CD4-positive, alpha-beta T cell treated with Interleukin-15 for 1 hour (primary cell): Measurements from ENCODE around the gene DUSP11.
A peak's percentile ranks its signal among the peaks of the same experiment; 100 is the strongest.
"Not testable (repeated sequence)": the region's sequence is repeated elsewhere in the genome, so short reads cannot be mapped to it uniquely, and the experiment has no call there.

ENCODE experiments used
- DNase-seq: peaks from one replicate; pipeline ENCODE4 v3.0.0-alpha.2; 2020

The DUSP11 gene

DNA sequence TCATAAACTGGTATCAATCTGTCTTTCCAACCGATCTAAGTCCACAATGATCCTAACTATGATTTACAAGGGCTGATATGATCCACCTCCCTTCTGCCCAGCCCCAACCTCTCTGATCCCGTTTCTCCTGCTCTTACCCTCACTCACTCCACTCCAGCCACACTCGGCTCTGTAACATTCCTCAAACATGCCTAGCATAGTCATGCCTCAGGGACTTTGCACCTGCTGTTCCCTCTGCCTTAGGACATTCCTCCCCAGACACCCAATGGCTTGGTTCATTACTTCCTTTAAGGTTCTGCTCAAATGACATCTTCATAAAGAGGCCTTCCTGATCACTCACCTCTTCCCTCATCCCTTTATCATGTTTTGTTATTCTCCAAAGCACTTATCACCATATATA is 9.2 kb downstream of the DUSP11 start:
- no peak for DNase-seq

DNA sequence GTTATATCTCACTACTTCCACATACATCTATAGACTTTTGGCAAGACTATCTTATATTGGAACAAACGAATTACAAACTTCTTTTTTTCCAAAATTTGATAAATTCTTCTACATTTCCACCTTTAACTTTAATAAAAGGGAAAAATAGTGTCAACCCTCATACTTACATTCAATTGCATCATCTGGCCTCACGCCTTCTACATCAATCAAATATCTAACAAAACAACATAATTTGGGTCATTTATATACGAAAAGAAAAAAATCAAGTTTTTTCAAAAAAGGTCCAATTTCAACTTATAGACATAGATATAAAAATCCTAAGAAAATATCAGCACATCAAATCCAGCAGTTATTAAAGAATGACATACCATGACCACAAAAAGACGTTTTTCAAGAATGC is 12.9 kb downstream of the DUSP11 start:
- DNase-seq = no peak

DNA sequence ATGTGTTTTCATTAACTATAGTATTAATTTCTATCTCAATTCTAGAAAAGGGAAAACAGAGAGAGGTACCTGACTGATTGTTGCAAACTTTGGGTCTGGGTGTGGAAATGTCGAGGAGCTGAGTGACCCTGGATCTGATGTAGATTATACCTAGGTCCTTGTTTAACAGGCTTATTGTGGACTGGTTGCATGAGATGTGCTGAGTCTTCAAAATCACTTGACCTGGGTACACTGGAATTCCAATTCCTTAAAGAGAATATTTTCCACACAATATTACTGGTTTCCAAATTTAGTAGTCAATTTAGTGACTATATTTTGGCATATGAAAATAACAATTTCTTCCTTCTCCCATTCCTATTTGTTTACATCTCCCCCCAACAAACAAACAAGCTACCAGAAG is 13.6 kb downstream of the DUSP11 start:
- no peak for DNase-seq

DNA sequence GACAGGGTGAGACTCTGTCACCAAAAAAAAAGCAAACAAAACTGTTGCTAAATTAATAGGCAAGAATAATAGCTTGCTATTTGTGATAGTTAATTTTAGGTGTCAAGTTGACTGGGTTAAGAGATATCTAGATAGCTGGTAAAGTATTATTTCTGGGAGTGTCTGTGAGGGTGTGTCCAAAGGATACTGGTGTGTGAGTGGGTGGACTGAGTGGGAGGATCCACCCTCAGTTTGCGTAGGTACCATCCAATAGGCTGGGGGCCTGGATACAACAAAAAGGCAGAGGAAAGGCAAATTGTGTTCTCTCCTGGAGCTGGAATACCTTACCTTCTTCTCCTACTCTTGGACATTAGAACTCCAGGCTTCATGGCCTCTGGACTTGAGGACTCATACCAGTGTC is 15.0 kb downstream of the DUSP11 start:
- DNase-seq = no peak

DNA sequence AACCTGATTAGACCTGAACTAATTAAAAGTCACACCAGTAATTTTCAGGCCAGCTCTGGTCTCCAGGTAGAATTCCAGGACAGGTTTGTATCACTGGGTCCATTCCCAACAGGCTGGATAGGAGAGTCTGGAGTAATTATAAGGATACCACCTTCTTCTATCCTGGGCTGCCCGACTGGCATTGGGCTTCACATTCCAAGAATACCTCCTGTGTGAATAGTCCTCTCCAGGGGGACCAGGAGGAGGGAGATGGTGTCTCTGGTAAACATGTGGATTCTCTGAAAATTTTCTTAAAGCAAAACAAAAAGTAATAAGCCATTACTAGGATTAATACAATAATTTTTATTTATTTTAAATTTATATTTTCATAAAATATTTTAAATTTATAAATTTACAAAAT is 17.3 kb downstream of the DUSP11 start:
- DNase-seq = no peak

DNA sequence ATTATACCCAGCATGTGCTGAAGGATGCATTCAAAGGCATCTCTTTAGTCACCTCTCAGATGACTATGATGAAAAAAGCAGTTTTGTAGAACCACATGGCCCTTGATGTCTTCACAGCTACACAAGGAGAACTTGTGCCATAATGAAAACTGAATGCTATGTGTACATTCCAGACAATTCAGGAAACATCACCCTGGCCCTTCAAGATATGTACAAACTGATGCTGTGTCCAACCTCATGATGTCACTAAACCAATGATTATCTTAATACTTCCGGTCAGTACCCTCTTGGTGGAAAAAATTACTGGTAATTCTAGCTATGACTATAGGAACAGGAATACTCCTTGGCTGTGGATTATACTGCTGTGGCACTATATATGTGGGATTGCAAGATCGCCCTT is 20.0 kb downstream of the DUSP11 start:
- no peak for DNase-seq

DNA sequence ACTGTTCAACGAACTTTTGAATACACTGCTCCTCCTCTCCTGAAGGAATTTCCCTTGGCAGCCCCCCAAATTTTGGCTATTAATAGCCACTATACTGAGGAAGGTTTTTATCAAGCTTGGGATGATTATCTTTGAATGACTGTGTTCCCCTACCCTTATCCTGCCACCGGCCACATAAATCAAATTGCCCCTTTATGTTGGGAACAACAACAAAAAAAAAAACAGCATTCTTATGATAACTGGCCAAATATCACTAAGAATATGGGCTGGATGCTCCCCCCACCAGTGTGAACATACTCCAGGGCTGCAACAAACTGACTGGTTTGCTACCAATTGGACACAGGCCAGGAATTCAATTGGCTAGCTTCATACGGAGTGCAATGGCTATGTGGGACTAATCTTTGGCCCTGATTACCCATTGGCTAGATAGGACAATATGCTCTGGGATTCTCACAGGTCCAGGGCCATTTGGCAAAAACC is 20.6 kb downstream of the DUSP11 start:
- no peak for DNase-seq

DNA sequence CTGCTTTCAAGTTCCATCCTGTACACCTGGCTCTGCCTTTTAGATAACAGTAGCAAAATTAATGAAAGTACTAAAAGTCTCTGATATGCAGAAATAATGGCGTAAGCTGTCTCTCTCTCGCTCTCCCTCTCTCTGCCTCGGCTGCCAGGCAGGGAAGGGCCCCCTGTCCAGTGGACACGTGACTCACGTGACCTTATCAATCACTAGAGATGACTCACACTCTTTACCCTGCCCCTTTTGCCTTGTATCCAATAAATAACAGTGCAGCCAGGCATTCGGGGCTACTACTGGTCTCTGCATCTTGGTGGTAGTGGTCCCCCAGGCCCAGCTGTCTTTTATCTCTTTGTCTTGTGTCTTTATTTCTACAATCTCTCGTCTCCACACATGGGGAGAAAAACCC is 25.6 kb downstream of the DUSP11 start:
- DNase-seq = not testable (repeated sequence)

DNA sequence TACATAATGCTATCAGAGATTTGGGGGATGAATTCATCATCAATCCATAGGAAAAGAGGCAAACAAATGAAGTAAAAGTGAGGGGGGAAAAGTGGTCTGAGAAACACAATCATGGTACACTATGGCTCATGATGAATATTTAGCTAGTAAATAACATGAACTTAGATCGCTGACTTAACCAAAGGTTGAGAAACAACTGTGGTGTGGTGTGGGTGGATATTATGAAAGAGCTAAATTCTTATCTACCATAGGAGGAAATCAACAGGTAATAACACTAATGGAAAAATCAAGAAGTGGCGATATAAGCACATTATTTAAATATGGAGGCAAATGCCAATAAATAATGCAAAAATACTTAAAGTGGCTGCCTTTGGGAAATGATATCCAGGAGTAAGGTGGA is 30.6 kb downstream of the DUSP11 start:
- DNase-seq = no peak

DNA sequence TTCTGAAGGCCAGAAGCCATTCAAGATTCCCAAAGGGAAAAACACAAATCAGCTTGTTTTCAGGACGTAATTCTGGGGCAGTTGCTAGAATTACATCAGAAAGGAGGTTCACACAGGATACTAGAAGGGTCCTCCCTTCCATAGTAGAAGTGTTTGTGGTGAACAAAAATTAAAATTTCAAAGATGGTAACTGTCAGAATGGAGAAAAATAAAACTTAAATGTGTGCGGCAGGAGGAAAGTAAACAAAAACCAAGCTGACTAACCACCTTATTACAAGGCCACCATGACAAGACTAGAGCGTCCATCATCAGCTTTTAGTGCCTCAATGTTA is 33.1 kb downstream of the DUSP11 start:
- DNase-seq = no peak

DNA sequence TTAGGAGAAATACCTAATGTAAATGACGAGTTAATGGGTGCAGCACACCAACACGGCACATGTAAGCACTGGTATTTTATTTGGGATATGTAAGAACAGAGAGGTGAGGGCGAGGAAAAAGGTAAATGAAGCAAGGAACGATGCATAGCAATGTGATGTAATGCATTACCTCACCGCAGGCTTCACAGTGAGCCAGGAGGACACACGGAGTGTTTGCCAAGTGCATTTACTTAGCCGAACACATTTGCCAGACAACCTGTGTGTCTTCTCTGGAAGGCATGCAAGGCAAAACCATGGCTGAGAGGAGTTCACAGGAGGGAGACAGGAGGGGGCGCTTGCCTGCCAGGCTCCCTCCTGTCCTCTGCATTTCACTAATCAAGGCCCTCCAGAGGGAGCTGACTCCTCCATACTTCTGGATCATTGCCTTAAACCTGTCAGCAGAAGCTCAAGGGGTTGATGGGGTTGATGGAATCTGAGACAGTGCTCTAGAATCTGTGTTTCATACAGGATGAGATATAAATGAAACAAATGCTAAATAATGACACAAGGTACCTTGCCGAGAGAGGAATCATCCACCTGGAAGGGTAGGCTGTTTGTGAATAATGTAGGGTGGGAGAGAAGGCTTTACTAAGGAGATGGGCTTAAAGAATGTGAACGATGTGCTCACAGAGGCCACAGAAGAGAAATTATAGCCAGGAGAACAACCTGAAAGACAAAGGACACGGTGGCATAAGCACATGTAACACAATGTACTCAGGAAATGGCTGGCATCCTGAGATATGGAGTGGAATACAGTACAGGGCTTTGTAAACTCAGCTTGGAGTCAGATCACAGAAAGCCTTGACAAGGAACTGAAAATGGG is 33.7 kb downstream of the DUSP11 start:
- DNase-seq = no peak

DNA sequence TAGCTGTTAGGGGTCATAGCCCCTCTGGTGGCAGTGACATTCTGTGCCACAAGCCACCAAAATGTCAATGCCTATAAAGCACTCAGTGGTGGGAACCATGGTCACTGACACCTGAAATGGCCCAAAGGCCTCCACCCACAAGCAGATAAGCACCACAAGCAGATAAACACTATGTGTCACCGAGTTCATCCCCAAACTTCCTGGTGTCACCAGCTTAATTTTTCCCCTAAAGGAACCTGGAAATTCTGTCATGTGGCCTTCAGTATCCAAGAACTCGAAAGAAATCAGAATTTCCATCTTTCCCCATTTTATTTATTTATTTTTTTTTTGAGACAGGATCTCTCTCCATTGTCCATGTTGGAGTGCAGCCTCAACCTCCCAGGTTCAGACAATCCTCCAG is 39.1 kb downstream of the DUSP11 start:
- no peak for DNase-seq

DNA sequence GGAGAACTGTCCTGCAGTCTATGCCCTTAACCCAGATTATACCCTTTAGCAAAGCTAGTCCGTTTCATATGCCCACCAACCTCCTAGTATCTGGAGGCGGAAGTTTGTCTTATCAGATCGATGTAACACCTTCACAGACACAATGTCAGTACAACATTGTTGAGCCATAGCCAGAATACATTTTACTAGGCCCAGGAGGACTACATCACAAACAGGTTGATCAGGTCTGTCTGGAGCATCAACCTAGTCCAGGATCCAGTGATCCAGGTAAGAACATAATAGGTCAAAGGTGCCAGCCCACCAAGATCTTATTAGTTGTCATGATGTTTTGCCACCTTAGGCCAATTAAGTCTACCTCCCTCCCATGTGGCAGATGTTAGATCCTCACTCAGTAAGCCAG is 40.8 kb downstream of the DUSP11 start:
- no peak for DNase-seq

DNA sequence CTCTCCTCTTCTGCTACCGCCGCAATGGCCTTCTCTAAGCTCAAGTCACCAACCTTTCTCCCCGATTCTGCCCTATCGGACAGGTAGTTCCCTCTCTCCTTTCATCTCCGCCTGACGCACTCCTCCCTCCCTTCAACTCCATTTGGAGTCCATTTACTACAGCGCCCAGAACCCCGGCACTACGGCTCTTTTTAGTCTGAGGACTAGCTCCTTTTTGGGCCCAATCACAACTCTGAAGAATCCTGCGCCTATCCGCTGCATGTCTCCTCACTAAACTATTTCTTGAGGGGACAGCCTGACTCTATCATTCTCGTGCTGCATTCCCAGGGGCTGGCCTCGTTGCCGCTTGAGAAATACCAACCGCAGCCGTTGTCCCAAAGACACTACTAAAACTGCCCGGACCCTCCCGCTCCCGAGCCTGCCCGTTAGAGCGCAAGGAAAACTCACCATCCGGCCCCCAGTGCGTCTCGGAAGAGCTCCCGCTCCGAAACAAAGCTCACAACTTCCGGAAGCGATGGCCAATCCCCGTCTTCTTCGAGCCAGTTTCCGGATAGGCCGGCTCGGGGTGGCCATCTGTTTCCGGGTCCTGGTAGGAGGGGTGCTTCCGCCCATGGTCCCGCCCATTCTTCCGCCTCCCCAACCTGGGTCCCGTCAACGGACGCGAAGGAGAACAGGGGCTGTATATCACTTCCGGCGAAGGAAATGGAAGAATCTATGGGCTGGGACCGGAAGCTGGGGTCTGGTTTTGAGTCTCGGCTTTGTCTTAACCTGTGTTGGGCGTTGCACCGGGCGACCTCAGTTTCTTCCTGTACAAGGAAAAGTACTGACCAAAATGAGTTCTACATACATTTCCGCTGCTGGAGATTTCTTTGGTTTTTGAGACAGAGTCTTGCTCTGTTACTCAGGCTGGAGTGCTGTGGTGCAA is 42.8 kb downstream of the DUSP11 start, which contains the start of gene TPRKB:
TSS of gene TPRKB (minus strand) at position 491 of the 925 bp plus-strand sequence. CDS start 2,776 bp downstream, outside the sequence.
- peak; percentile 96 for DNase-seq

DNA sequence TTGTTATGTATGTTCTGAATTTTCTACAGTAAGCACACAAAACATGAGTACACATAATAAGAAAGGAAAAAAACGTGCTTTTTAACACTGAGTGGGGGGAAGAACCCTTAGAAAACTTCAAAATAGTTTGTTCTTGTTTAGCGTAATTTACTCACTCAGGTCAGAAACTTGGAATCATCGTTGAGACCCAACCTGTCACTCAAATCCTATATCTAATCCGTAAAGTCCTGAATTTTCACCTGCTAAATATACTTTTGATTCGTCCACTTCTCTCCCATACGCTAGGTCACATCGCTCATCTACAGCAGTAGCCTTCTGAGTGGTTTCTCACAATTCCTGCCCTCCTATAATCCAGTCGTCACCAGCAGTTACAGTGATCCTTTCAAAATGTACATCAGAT is 43.5 kb downstream of the DUSP11 start:
- no peak for DNase-seq

DNA sequence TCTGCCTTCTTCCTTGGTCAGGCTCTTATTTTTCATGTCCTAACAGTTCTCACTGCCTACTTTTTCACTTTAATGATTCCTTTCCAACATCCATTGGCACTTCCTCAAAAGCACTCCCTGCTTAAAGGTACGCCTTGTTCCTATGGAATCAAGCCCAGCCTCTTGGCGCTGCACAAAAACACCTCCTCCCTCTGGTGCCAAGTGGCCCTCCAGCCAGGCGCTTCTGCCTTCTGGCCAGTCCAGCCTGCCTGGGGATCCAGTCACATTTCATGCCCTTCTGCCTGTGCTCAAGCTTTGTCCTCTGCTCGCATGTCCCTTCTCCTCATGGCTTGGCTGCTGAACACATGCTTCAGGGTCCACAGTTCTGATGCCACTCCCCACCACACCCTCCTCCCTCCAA is 49.1 kb downstream of the DUSP11 start:
- DNase-seq = no peak

DNA sequence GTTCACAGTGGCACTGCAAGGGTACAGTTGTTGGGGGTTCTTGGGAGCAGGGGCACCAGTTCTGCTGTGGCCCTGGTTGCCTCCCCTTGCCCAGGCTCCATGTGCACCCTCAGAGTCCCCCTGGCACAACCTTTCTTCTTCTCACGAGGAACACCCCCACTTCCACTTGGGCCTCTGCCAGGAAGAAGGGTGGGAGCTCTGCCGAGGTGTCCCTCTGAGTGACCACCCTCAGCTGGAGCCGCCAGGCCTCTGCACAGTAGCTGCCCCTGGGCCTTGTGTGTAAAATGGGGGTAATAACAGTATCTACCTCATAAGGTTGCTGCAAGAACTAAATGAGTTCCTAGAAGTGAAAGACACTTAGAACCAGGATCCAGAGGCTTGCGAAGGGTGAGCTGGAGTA is 51.2 kb downstream of the DUSP11 start:
- no peak for DNase-seq

DNA sequence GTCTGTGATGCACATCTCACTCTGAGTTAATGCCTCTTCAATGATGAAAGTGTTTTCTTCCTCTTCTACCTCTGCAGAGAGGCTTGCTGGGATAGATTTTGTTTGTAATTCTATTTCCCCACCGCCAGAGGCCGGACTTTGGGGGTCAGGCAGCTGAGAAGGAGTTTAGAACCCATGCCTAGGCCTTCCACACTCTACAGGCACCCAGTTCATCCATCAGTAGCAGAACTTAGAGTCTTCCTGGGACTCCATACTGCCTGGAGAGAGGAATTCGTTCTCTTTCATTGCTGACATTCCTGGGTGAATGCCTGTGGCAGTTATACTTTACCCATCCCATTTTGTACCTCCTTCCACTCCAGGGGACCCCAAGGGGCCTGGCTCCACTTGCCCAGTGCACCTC is 51.9 kb downstream of the DUSP11 start:
- DNase-seq = no peak

DNA sequence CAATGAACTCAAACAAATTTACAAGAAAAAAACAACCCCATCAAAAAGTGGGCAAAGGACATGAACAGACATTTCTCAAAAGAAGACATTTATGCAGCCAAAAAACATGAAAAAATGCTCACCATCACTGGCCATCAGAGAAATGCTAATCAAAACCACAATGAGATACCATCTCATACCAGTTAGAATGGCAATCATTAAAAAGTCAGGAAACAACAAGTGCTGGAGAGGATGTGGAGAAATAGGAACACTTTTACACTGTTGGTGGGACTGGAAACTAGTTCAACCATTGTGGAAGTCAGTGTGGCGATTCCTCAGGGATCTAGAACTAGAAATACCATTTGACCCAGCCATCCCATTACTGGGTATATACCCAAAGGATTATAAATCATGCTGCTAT is 53.2 kb downstream of the DUSP11 start:
- DNase-seq = not testable (repeated sequence)

DNA sequence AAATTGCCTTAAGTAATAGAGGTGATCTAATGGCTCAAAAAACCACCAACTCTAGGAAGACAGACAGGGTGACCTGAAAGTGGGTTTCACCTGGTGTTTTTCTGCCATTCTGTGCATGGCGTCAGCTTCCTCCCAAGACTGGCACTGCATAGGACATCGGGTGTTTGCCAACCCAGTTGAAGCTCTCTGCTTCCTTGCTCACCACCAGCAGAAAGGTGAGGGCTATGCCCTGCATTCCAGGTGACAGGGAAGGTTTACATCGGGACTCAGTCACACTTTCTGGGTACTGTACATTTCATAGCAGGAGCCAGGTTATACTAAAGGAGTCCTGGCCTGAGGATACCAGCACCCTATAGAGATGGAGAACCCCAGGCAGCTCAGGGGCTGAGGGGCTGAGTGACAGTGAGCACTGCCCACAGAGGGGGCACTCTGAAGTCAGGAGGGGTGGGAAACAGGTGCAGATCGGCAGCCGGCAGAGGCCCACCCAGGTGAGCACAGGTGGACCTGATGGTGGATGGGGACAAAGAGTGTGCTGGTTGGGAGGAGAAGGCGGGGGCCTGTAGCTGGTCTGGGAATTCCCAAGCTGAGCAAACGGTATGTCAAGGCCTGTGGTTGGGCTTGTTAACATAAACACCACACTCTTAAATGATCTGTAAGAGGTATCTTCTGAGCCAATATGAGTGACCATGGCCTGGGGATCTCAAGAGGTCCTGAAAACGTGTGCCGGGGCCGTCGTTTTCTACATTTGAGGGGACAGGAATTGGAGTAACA is 60.9 kb downstream of the DUSP11 start:
- DNase-seq = no peak

DNA sequence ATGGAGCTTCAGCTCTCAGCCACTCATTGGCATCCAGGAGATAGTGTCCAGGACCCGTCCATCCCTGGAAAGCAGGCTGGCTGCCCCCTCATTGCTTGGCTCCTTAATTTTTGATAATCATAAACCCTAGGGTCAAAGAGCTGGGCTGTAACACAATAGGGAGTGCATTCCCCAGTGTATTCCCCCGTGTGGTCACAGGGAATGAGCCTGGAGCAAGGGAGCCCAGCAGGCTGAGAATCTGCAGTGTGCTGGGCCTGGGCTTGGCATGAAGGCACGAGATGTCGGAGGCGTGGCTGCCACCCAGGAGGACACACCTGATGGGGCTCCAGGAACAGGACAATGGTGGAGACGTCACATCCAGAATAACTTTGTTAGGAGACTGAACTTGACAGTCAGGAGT is 61.5 kb downstream of the DUSP11 start:
- no peak for DNase-seq

DNA sequence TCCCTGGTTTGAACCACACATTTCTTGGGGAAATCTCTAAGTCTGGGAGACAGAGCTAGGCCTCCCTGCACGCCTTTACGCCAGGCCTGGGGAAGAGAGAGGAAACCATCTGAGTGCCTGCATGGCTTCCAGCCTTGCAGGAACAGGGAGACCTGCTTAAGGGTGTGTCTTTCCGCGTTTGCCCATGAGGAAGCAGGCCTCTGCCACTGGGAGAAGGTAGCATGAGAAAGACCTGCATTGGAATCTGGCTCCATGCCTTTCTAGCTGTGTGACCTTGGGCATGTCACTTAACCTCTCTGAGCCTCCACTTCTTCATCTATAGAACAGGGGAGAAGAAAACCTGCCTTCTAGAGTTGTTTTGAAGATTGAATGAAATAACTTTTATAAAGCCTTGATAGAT is 62.2 kb downstream of the DUSP11 start:
- not testable (repeated sequence) for DNase-seq

DNA sequence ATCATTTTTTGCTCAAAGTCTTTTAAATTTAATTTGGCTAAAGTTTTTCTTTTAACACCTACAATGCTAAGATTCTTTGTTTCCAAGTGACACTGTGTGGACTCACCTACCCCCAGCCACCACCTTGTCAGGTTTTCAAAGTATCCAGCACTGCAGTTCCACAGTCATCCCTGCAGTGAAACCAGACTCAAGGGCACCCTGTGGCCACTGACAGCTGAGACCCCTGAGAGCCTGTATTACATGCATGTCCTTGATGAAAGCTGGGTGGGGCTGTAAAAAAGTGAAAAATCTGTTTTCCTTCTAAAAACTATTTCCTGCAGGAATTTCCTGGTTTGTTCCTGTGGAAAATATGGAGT is 62.7 kb downstream of the DUSP11 start:
- DNase-seq = no peak
